Natural killer cell (primary cell): ENCODE data around the gene RAPGEF5. TPM values are rescaled to one million over a fixed set of nuclear protein-coding genes. Genes with fewer than 3 reads are reported as not detected.

ENCODE experiments used
- ATAC-seq, 3 donors: fragments of 150-1000 bp in 2 of 3; fragments of 200-7000 bp in 1 of 3; cut with Tn5 transposase; 1 replicate in 1 of 3; 2 replicates in 2 of 3; pipeline ENCODE4 v1.10.0; 2021; ENCODE audit warnings: mild to moderate bottlenecking in 2 of 3, moderate library complexity in 2 of 3
- DNase-seq, 2 donors: peaks; one replicate each; pipeline versions ENCODE4 v3.0.0 to v3.0.0-alpha.2; 2013 to 2021; ENCODE audit warnings: mixed read lengths in 1 of 2
- H3K27ac ChIP-seq: one replicate; pipeline ENCODE4 v1.5.1; 2013; ENCODE audit warnings: mild to moderate bottlenecking, low read length
- H3K27me3 ChIP-seq: one replicate; pipeline ENCODE4 v1.6.1; 2013; ENCODE audit warnings: low read length; ENCODE audit not compliant: control insufficient read depth, insufficient read depth
- H3K36me3 ChIP-seq: one replicate; pipeline ENCODE4 v1.6.1; 2013; ENCODE audit warnings: low read length; ENCODE audit not compliant: control insufficient read depth, insufficient read depth
- H3K4me1 ChIP-seq: one replicate; pipeline ENCODE4 v1.6.1; 2013; ENCODE audit warnings: low read length; ENCODE audit not compliant: control insufficient read depth, insufficient read depth
- H3K4me3 ChIP-seq: one replicate; pipeline ENCODE4 v1.5.1; 2013; ENCODE audit warnings: low read length
- H3K9me3 ChIP-seq: one replicate; pipeline ENCODE4 v1.6.1; 2013; ENCODE audit warnings: low read length; ENCODE audit not compliant: control insufficient read depth, insufficient read depth
- H3K27ac Mint-ChIP-seq, 2 donors: one replicate each; pipeline ENCODE4 v1.8.0; 2022; ENCODE audit warnings: mild to moderate bottlenecking in 2 of 2, mixed read lengths in 2 of 2, moderate library complexity in 1 of 2
- H3K27me3 Mint-ChIP-seq, 2 donors: one replicate each; pipeline ENCODE4 v1.8.0; 2022; ENCODE audit warnings: low read depth in 2 of 2, mixed read lengths in 2 of 2
- H3K36me3 Mint-ChIP-seq: one replicate; pipeline ENCODE4 v1.8.0; 2022; ENCODE audit warnings: mixed read lengths
- H3K4me1 Mint-ChIP-seq, 2 donors: one replicate each; pipeline ENCODE4 v1.8.0; 2022; ENCODE audit warnings: mixed read lengths in 2 of 2
- H3K4me3 Mint-ChIP-seq: one replicate; pipeline ENCODE4 v1.8.0; 2022; ENCODE audit warnings: mild to moderate bottlenecking, moderate library complexity, mixed read lengths
- H3K9me3 Mint-ChIP-seq, 2 donors: one replicate each; pipeline ENCODE4 v1.8.0; 2022; ENCODE audit warnings: mixed read lengths in 2 of 2
- CTCF ChIP-seq: fragments of 200-600 bp; IDR thresholded peaks from one replicate; pipeline ENCODE4 v1.8.0; 2022; ENCODE audit warnings: antibody characterized with exemption
- whole genome bisulfite sequencing: methylation state at CpG from one replicate; pipeline ENCODE4 v1.1.7; 2013; ENCODE audit warnings: missing lambda C conversion rate; ENCODE audit not compliant: insufficient coverage; 5-methylcytosine and 5-hydroxymethylcytosine counted together
- intact Hi-C: fragments of 100-400 bp; cut with micrococcal nuclease; formaldehyde crosslinking; loops from one replicate; pipeline ENCODE4 v1.14.2; 2022
- total RNA-seq, 4 donors: library from RNA; stranded (reverse); fragments of 120-200 nt in 1 of 4; gene quantifications; one replicate each; pipeline versions ENCODE4 v1.2.3 to v1.2.4, GENCODE V29; 2013 to 2022

Gene RAPGEF5
- total RNA-seq, 3 donors from 2014 or later (not counting 1 experiment from before 2014, with no cell fraction given) = 0.26 to 0.33 TPM; not detected in 1

- Histone ChIP-seq H3K36me3 (no peaks in the 10 kb centered on the region), H3K4me3 (no peak overlapping the region), H3K27ac (no peak overlapping the region), H3K9me3 (no peaks in the 10 kb centered on the region), H3K4me1 (no peaks in the 10 kb centered on the region), H3K27me3 (no peaks in the 10 kb centered on the region)
- Mint-ChIP-seq H3K4me3 (no peak overlapping the region), H3K4me1 (no peaks in the 10 kb centered on the region), H3K27me3 (peaks cover 0 to 4% of the 10 kb centered on the region in 2 donors), H3K9me3 (no peaks in the 10 kb centered on the region), H3K27ac (no peak overlapping the region), H3K36me3 (no peaks in the 10 kb centered on the region)
- ATAC-seq (no peak), DNase-seq (no peak)
- no peak for TF ChIP-seq CTCF
- intact Hi-C loops = no loop called here
Observed at GRCh38 chr7:22200777-22201176, 156.2 kb downstream of the RAPGEF5 start.

- Mint-ChIP-seq H3K4me1 (no peaks in the 10 kb centered on the region), H3K36me3 (no peaks in the 10 kb centered on the region), H3K27ac (no peak overlapping the region), H3K4me3 (no peak overlapping the region), H3K9me3 (no peaks in the 10 kb centered on the region), H3K27me3 (peaks cover 0 to 4% of the 10 kb centered on the region in 2 donors)
- no peak overlapping the region for H3K4me3 ChIP-seq
- ATAC-seq (no peak), DNase-seq (no peak)
- intact Hi-C loops = no loop called here
- no peak overlapping the region for H3K27ac ChIP-seq
- no peaks in the 10 kb centered on the region for H3K9me3 ChIP-seq
- H3K36me3 ChIP-seq = no peaks in the 10 kb centered on the region
- no peaks in the 10 kb centered on the region for H3K4me1 ChIP-seq
- no peaks in the 10 kb centered on the region for H3K27me3 ChIP-seq
- 96% methylated on average over 2 of the region's 4 CpGs for WGBS
- no peak for TF ChIP-seq CTCF
Observed at GRCh38 chr7:22200238-22200637, 156.7 kb downstream of the RAPGEF5 start.

GRCh38 chr7:22197376-22197775 lies 159.6 kb downstream of the RAPGEF5 start:
- Histone ChIP-seq H3K36me3 (no peaks in the 10 kb centered on the region), H3K27ac (no peak overlapping the region), H3K9me3 (no peaks in the 10 kb centered on the region), H3K27me3 (no peaks in the 10 kb centered on the region), H3K4me1 (no peaks in the 10 kb centered on the region), H3K4me3 (no peak overlapping the region)
- Mint-ChIP-seq H3K27me3 (peaks cover 0 to 3% of the 10 kb centered on the region in 2 donors), H3K36me3 (no peaks in the 10 kb centered on the region), H3K9me3 (no peaks in the 10 kb centered on the region), H3K27ac (no peak overlapping the region), H3K4me1 (no peaks in the 10 kb centered on the region), H3K4me3 (no peak overlapping the region)
- 95% methylated on average over 3 of the region's 3 CpGs for WGBS
- ATAC-seq (no peak), DNase-seq (no peak)
- no peak for TF ChIP-seq CTCF
- intact Hi-C loops = no loop called here

- Histone ChIP-seq H3K4me3 (no peak overlapping the region), H3K27ac (no peak overlapping the region), H3K27me3 (no peaks in the 10 kb centered on the region), H3K36me3 (no peaks in the 10 kb centered on the region), H3K4me1 (no peaks in the 10 kb centered on the region), H3K9me3 (no peaks in the 10 kb centered on the region)
- peaks cover 0 to 3% of the 10 kb centered on the region in 2 donors for H3K27me3 Mint-ChIP-seq
- no peaks in the 10 kb centered on the region for H3K4me1 Mint-ChIP-seq
- no peak for DNase-seq
- intact Hi-C loops = no loop called here
- no peaks in the 10 kb centered on the region for H3K36me3 Mint-ChIP-seq
- ATAC-seq = no peak
- no peak for TF ChIP-seq CTCF
- H3K4me3 Mint-ChIP-seq = no peak overlapping the region
- WGBS = 93% methylated on average over 6 of the region's 6 CpGs
- no peak overlapping the region for H3K27ac Mint-ChIP-seq
- no peaks in the 10 kb centered on the region for H3K9me3 Mint-ChIP-seq
Observed at GRCh38 chr7:22196429-22196828, 160.5 kb downstream of the RAPGEF5 start.
